Measurements from ENCODE around the gene ANAPC4.

DNA sequence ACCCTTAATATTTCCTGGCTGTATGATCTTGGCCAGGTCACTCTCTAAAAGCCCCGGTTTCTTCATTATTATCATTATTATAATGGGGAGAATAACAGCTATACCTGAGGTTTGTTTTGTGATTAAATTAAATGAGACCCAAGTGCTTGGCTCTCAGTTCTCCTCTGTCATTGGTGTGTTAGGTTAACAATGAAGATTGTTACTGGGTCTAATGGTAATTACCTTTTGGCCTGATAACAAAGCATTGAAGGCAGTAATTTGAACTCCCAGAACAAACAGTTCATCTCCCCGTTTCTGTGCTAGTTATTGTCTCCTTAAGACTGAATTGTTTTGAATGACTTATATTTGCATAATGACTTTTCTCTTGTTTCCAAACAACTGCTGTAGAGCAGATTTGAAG is 6.8 kb upstream of the ANAPC4 start:
- TF ChIP-seq CBX2 (IDR thresholded peaks at IDR 0.05; ENCODE audit: borderline replicate concordance, low read depth), result no peak
- no peak for TF ChIP-seq POLR2AphosphoS2 (conservative IDR thresholded peaks at IDR 0.05; ENCODE audit: low read length)
- TF ChIP-seq, protein P1, sequence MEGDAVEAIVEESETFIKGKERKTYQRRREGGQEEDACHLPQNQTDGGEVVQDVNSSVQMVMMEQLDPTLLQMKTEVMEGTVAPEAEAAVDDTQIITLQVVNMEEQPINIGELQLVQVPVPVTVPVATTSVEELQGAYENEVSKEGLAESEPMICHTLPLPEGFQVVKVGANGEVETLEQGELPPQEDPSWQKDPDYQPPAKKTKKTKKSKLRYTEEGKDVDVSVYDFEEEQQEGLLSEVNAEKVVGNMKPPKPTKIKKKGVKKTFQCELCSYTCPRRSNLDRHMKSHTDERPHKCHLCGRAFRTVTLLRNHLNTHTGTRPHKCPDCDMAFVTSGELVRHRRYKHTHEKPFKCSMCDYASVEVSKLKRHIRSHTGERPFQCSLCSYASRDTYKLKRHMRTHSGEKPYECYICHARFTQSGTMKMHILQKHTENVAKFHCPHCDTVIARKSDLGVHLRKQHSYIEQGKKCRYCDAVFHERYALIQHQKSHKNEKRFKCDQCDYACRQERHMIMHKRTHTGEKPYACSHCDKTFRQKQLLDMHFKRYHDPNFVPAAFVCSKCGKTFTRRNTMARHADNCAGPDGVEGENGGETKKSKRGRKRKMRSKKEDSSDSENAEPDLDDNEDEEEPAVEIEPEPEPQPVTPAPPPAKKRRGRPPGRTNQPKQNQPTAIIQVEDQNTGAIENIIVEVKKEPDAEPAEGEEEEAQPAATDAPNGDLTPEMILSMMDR (IDR thresholded peaks at IDR 0.05), result no peak
- no peak for TF ChIP-seq ZSCAN20 (CRISPR knock-in tag; IDR thresholded peaks at IDR 0.05)
- TF ChIP-seq PHF8 (IDR thresholded peaks at IDR 0.05; ENCODE audit: borderline replicate concordance, low read depth), result no peak
- no peak for TF ChIP-seq EP300 (IDR thresholded peaks at IDR 0.05)
- TF ChIP-seq MAFK (IDR thresholded peaks at IDR 0.05; ENCODE audit: partially characterized antibody), result no peak
- TF ChIP-seq POLR2A (IDR thresholded peaks at IDR 0.05; ENCODE audit: low read length), result no peak
- TF ChIP-seq, protein P2, sequence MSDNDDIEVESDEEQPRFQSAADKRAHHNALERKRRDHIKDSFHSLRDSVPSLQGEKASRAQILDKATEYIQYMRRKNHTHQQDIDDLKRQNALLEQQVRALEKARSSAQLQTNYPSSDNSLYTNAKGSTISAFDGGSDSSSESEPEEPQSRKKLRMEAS (IDR thresholded peaks at IDR 0.05), result no peak
- TF ChIP-seq HDAC2 (IDR thresholded peaks at IDR 0.05), result no peak
- TF ChIP-seq MAZ (IDR thresholded peaks at IDR 0.05; ENCODE audit: borderline replicate concordance, low read depth, low read length), result no peak
- no peak for TF ChIP-seq ESRRA (IDR thresholded peaks at IDR 0.05; ENCODE audit: borderline replicate concordance, low read length)
- TF ChIP-seq RFX5 (IDR thresholded peaks at IDR 0.05), result no peak
- no peak for TF ChIP-seq NPAS2 (CRISPR knock-in tag; IDR thresholded peaks at IDR 0.05; ENCODE audit: borderline replicate concordance)
